ENCODE measurements around the gene COL6A3. TPM values are rescaled to one million over a fixed set of nuclear protein-coding genes. Genes with fewer than 3 reads are reported as not detected.

COL6A3 gene, protein sequence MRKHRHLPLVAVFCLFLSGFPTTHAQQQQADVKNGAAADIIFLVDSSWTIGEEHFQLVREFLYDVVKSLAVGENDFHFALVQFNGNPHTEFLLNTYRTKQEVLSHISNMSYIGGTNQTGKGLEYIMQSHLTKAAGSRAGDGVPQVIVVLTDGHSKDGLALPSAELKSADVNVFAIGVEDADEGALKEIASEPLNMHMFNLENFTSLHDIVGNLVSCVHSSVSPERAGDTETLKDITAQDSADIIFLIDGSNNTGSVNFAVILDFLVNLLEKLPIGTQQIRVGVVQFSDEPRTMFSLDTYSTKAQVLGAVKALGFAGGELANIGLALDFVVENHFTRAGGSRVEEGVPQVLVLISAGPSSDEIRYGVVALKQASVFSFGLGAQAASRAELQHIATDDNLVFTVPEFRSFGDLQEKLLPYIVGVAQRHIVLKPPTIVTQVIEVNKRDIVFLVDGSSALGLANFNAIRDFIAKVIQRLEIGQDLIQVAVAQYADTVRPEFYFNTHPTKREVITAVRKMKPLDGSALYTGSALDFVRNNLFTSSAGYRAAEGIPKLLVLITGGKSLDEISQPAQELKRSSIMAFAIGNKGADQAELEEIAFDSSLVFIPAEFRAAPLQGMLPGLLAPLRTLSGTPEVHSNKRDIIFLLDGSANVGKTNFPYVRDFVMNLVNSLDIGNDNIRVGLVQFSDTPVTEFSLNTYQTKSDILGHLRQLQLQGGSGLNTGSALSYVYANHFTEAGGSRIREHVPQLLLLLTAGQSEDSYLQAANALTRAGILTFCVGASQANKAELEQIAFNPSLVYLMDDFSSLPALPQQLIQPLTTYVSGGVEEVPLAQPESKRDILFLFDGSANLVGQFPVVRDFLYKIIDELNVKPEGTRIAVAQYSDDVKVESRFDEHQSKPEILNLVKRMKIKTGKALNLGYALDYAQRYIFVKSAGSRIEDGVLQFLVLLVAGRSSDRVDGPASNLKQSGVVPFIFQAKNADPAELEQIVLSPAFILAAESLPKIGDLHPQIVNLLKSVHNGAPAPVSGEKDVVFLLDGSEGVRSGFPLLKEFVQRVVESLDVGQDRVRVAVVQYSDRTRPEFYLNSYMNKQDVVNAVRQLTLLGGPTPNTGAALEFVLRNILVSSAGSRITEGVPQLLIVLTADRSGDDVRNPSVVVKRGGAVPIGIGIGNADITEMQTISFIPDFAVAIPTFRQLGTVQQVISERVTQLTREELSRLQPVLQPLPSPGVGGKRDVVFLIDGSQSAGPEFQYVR (N-terminal part only)
- total RNA-seq (ENCODE audit: insufficient read depth, low replicate concordance): 1,957 TPM

DNA sequence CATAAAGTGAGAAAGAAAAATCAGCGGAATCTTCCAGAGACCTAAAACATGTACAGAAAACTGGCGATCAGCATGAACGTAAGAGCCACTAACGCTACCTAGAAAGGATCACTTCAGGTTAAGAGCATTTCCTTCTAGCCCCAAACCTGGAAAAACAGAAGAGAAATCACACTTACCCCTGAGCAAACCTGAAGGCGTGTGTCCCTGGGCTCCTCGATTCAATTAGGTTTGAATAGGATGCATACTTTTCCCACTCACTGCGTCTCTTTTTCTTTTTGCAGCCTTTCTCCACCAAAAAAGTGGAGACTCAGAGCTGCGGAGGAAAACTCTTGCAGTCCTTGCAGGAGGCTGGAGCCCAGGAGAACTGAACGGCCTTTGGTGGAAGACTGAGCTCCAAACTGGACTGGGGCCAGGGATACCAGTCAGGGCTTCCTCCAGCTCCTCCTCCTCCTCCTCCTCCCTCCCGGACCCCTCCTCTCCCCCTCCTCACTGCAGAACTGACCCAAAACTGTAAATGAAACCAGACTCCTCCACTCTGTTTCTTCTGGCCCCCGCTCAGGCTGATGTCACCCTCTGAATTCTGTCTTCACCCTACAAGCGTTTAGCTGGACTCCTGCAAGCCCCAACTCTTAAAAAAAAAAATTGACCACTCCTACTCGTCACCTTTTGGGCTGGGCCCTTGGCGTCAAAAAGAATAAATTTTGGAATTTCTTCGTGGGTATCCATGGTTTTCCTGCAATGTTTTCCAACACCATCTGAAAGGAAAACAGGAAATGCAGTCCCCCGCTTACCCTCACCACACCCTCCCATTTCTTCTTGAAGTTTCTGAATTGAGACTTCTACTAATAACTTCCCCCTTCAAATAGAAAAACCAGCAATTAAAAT lies at the start of gene COL6A3:
COL6A3 (minus strand) TSS at position 388 of the 885 bp plus-strand sequence. CDS start 17,347 bp downstream, outside the sequence.
- peak; percentile 95 for DNase-seq (ENCODE audit: low spot score)

- DNase-seq (ENCODE audit: low spot score): no peak
Observed at GRCh38 chr2:237459741-237460174, 45.8 kb upstream of the COL6A3 start.

GRCh38 chr2:237459226-237459625 lies 45.3 kb upstream of the COL6A3 start:
- no peak for DNase-seq (ENCODE audit: low spot score)

GRCh38 chr2:237458519-237458918 lies 44.6 kb upstream of the COL6A3 start:
- DNase-seq (ENCODE audit: low spot score): no peak

GRCh38 chr2:237457388-237457941 lies 43.5 kb upstream of the COL6A3 start:
- DNase-seq (ENCODE audit: low spot score): no peak

GRCh38 chr2:237456200-237456843 lies 42.4 kb upstream of the COL6A3 start:
- DNase-seq (ENCODE audit: low spot score): no peak

GRCh38 chr2:237455764-237456163 lies 41.8 kb upstream of the COL6A3 start:
- DNase-seq (ENCODE audit: low spot score): no peak

DNA sequence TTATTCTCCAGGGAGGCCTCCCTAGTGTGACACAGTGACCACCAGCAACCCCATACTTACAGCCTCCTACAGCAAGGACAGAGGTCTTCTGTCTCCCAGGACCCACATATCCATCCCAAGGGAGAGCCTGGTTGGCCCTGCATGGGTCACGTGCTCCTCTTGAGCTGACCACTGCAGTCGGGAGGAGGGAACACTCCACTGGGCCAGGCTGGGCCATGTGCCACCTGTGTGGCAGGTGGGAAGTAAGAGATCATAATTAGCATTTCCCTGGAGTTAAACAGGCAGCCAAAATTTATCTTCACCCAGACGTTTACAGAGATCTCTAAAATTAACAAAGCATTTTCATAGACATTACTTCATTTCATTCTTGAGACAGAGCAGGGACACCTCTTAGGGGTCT lies 39.7 kb upstream of the COL6A3 start:
- no peak for DNase-seq (ENCODE audit: low spot score)

DNA sequence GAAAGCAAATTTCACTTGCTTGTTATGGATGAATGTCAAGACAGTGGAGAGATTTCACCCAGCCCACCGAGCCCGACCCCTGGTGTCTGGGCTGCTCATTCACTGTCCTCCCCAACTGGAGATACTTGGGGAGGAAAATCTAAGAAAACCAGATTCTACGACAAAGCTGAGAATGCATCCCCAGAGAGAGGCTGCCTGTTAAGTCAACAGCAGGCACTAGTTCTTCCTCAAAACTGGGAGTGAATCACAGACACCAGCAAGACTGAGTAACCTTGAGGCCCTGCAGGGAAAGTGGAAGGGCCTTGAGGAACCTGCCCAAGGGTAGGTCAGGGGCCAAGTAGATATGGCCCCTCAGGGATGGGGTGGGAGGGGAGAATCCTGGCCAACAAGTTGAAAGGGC lies 38.9 kb upstream of the COL6A3 start:
- DNase-seq (ENCODE audit: low spot score): no peak

DNA sequence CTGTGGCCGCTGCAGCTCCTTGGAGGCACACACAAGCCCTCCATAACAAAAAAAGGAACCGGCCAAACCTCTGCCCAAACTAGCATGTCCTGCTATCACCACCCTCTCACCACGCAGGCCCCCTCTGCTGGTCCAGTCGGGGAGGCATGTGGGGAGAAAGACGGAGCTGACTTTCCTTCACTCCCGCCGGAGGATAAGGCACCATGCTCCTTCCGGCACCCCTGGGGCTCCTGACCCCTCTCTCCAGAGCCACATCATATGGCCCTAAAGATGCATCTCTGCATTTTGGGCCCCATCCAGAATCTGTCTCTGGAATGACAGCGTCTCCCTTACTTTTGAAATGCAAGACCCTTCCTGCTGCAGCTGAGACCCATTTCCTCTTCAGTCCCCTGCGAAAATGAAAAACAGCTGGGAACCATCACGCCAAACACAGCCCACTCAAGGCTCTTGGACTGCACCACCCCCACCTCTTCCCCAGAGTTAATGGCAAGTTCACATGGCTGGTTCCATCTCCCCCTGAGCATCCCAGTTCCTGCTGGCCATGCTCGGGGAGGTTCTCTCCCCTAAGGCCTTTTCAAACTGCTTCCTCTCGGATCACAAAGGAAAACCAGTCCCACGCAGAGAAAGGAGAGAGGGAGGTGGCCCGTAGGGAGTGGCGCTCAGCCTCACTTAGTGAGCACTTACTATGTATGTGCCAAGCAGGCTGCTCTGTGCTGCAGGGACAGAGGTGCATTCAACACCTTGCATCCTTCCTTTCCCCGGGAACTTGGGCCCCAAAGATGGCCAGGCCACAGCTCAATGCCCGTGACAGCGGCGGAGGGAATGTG lies 37.9 kb upstream of the COL6A3 start:
- DNase-seq (ENCODE audit: low spot score): peak; percentile 37

GRCh38 chr2:237450583-237450982 lies 36.6 kb upstream of the COL6A3 start:
- DNase-seq (ENCODE audit: low spot score): no peak

DNA sequence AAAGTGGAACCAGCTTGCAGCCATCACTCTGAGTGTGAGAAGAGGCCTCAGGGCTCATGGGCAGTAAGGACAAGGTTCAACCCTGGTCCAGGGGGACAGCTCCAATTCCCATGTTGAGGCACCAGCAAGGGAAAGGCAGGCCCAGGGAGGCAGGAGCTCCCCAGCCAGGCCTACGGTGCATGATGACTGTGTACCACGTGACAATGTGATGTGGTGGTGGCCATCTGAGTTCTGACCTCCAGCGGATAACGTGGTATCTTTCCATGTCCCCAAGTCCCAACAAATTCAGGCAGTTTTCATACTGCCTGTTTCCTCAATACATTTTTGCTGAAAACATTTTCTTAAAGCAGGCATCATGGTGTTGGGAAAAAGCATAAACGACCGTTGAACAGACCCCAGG lies 36.1 kb upstream of the COL6A3 start:
- DNase-seq (ENCODE audit: low spot score): no peak

DNA sequence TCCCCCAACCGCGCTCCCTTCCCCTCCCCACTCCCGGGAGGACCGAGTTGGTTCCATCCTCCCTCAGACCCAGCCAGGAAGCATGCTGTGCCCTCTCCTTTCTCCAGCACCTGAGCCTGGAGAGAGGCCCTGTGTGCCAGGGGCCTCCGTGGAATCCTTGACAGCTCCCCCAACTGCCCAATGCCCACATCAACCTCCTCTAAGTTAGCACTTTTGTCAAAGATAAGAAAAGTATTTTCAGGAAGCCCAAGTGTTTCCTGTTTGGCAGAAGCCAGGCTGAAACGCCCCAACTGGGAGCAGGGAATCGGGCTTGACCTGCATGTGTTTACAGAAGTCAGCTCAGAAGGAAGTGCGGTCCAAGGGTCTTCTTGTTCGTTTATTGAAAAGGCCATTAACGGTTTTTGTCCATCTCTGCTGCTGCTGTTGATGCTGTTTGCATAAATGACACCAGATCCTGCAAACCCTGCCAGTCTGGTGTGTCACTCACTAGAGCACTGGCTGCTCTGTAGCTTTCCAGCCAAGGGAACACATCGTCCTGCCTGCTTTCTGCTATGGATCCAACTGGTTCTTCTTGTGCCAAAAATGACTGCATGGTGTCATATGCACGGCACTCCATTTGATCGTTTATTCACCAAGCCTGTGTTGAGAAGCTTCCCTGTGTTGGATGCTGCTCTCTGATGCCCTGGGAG lies 35.4 kb upstream of the COL6A3 start:
- no peak for DNase-seq (ENCODE audit: low spot score)

DNA sequence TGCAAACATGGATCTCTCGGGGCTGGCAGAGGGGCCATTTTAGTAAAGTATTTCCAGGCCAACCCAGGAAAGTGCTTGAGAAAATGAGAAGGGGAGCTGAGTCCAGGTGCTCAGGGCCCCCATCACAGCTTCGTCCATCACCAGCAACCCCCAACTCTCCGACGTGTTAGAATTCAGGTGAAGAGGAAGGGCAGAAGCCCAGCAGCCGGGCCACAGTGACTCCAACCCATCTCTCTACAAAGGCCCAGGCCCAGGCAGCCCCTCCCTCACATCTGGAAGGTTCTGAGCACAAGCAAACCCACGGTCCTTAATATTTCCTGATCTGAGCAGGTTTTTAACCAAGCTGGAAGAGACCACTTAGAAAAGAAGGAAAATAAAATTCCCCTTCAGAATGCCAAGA lies 34.7 kb upstream of the COL6A3 start:
- no peak for DNase-seq (ENCODE audit: low spot score)

GRCh38 chr2:237448171-237448570 lies 34.2 kb upstream of the COL6A3 start:
- no peak for DNase-seq (ENCODE audit: low spot score)

- no peak for DNase-seq (ENCODE audit: low spot score)
Observed at GRCh38 chr2:237447496-237447895, 33.5 kb upstream of the COL6A3 start.

- DNase-seq (ENCODE audit: low spot score): no peak
Observed at GRCh38 chr2:237446338-237446665, 32.3 kb upstream of the COL6A3 start.

GRCh38 chr2:237445611-237446337 lies 31.8 kb upstream of the COL6A3 start:
- DNase-seq (ENCODE audit: low spot score): no peak
